ENCODE results near the gene IQCM.

DNA sequence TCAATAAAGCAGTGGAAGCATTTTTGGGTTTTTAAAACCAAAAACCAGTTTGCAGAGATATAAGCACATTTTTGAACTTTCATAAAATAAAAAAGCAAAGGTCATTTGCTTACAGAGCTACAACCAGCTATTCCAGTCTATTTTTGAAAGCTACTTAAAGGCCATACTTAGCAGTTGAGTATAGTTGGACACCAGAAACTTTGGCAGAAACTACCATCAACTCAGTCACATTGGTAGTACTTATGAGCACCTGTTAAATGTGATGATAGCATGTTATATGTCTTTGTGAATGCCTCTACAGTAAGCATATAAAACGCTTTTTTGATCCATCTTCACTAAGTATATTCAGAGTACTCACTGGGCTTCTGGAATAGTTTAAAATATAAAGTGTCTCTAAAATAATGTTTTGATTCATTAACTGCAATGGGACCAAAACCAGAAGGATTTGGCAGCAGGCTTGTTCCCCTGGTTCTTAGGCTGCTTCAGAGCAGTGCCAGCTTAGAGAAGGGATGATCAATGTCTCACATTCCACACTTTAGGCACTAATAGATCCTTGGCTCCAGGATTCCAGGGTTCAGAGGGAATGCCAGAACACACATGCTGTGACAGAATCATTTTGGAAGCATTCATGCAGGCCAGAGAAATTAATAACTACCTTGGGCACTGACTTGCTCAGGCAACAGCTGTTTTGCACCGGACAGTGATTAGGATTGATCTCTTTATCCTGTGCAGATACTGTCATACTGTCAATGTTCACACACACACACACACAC lies 103.9 kb downstream of the IQCM start:
- TF ChIP-seq, protein P1, sequence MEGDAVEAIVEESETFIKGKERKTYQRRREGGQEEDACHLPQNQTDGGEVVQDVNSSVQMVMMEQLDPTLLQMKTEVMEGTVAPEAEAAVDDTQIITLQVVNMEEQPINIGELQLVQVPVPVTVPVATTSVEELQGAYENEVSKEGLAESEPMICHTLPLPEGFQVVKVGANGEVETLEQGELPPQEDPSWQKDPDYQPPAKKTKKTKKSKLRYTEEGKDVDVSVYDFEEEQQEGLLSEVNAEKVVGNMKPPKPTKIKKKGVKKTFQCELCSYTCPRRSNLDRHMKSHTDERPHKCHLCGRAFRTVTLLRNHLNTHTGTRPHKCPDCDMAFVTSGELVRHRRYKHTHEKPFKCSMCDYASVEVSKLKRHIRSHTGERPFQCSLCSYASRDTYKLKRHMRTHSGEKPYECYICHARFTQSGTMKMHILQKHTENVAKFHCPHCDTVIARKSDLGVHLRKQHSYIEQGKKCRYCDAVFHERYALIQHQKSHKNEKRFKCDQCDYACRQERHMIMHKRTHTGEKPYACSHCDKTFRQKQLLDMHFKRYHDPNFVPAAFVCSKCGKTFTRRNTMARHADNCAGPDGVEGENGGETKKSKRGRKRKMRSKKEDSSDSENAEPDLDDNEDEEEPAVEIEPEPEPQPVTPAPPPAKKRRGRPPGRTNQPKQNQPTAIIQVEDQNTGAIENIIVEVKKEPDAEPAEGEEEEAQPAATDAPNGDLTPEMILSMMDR (optimal IDR thresholded peaks at IDR 0.05 in 1 of 3, IDR thresholded peaks at IDR 0.05 in 1 of 3, conservative IDR thresholded peaks at IDR 0.05 in 1 of 3; ENCODE audit: extremely low read depth in 1 of 3, insufficient read depth in 2 of 3, low read length in 3 of 3): no peak
- no peak for TF ChIP-seq EZH2 (IDR thresholded peaks at IDR 0.05; ENCODE audit: low read length)
